HG03175 (cell line): ENCODE data around the gene FHL3.
A peak's percentile ranks its signal among the peaks of the same experiment; 100 is the strongest.
"Not testable (repeated sequence)": the region's sequence is repeated elsewhere in the genome, so short reads cannot be mapped to it uniquely, and the experiment has no call there.

Experiments
- ATAC-seq: cut with Tn5 transposase; IDR thresholded peaks from one replicate; pipeline ENCODE4 v1.9.1; 2021; ENCODE audit warnings: mild to moderate bottlenecking, moderate library complexity; ENCODE audit not compliant: unreplicated experiment

FHL3 gene

GRCh38 chr1:38037221-38037939 is 32.1 kb upstream of the FHL3 start:
- ATAC-seq: no peak

GRCh38 chr1:38034871-38035270 is 29.6 kb upstream of the FHL3 start:
- ATAC-seq: no peak

GRCh38 chr1:38032992-38033391 is 27.7 kb upstream of the FHL3 start:
- ATAC-seq: not testable (repeated sequence)

GRCh38 chr1:38031513-38031866 is 26.2 kb upstream of the FHL3 start:
- ATAC-seq: no peak

GRCh38 chr1:38030596-38031512 is 25.5 kb upstream of the FHL3 start:
- no peak for ATAC-seq

GRCh38 chr1:38029685-38030511 is 24.6 kb upstream of the FHL3 start:
- peak; percentile 54 for ATAC-seq

GRCh38 chr1:38029081-38029681 is 23.9 kb upstream of the FHL3 start:
- ATAC-seq: no peak

- ATAC-seq: no peak
Measured at GRCh38 chr1:38028671-38029070, 23.4 kb upstream of the FHL3 start.

GRCh38 chr1:38028105-38028591 is 22.8 kb upstream of the FHL3 start:
- ATAC-seq: peak; percentile 72

GRCh38 chr1:38027201-38028104 is 22.1 kb upstream of the FHL3 start:
- ATAC-seq: no peak

GRCh38 chr1:38026592-38027200 is 21.4 kb upstream of the FHL3 start:
- ATAC-seq: no peak

GRCh38 chr1:38025664-38026063 is 20.4 kb upstream of the FHL3 start:
- no peak for ATAC-seq

- no peak for ATAC-seq
Measured at GRCh38 chr1:38025233-38025632, 19.9 kb upstream of the FHL3 start.

- no peak for ATAC-seq
Measured at GRCh38 chr1:38022810-38023209, 17.5 kb upstream of the FHL3 start.

GRCh38 chr1:38021969-38022368 is 16.7 kb upstream of the FHL3 start:
- ATAC-seq: no peak

- no peak for ATAC-seq
Measured at GRCh38 chr1:38020396-38020795, 15.1 kb upstream of the FHL3 start.

GRCh38 chr1:38018864-38019343 is 13.6 kb upstream of the FHL3 start:
- ATAC-seq: no peak

GRCh38 chr1:38015978-38016725 is 10.8 kb upstream of the FHL3 start:
- ATAC-seq: no peak
